ENCODE measurements around the gene NAA11.

NAA11 gene

GRCh38 chr4:79295086-79295485, 30.8 kb downstream of the NAA11 start:
- H3K27ac ChIP-seq (ENCODE audit: extremely low read depth, low read depth, low read length) = no peak overlapping the region
- TF ChIP-seq ZNF19 (tag by site-specific recombination; IDR thresholded peaks at IDR 0.05; ENCODE audit: low read depth) = no peak
- TF ChIP-seq ZNF132 (tag by site-specific recombination; IDR thresholded peaks at IDR 0.05; ENCODE audit: borderline replicate concordance) = no peak
- TF ChIP-seq ZFP69B (tag by site-specific recombination; IDR thresholded peaks at IDR 0.05) = no peak
- TF ChIP-seq ZNF555 (tag by site-specific recombination; conservative IDR thresholded peaks at IDR 0.05) = no peak
- no peak for TF ChIP-seq INSM2 (tag by site-specific recombination; IDR thresholded peaks at IDR 0.05)
- no peak for TF ChIP-seq ZNF148 (tag by site-specific recombination; IDR thresholded peaks at IDR 0.05; ENCODE audit: borderline replicate concordance)
- TF ChIP-seq ZNF133 (tag by site-specific recombination; IDR thresholded peaks at IDR 0.05) = no peak
- TF ChIP-seq ZBTB1 (tag by site-specific recombination; IDR thresholded peaks at IDR 0.05) = no peak
- no peak for TF ChIP-seq ZNF221 (tag by site-specific recombination; IDR thresholded peaks at IDR 0.05; ENCODE audit: borderline replicate concordance)
- no peak for TF ChIP-seq ZNF140 (tag by site-specific recombination; IDR thresholded peaks at IDR 0.05)
- no peak for TF ChIP-seq ZNF621 (tag by site-specific recombination; IDR thresholded peaks at IDR 0.05)
- TF ChIP-seq ZNF18 (tag by site-specific recombination; IDR thresholded peaks at IDR 0.05) = no peak
- no peak for TF ChIP-seq PRDM2 (tag by site-specific recombination; IDR thresholded peaks at IDR 0.05; ENCODE audit: borderline replicate concordance)
- TF ChIP-seq CTCF (tag by site-specific recombination; IDR thresholded peaks at IDR 0.05) = no peak
- no peak for TF ChIP-seq ZNF354C (tag by site-specific recombination; IDR thresholded peaks at IDR 0.05; ENCODE audit: borderline replicate concordance, low read depth)
- no peak for TF ChIP-seq ZNF423 (tag by site-specific recombination; IDR thresholded peaks at IDR 0.05)
- TF ChIP-seq MEIS1 (CRISPR knock-in tag; IDR thresholded peaks at IDR 0.05; ENCODE audit: borderline replicate concordance) = no peak
- no peaks in the 10 kb centered on the region for H3K9me3 ChIP-seq (ENCODE audit: control insufficient read depth, insufficient read depth, low read depth, low read length)
- H3K4me1 ChIP-seq (ENCODE audit: control insufficient read depth, insufficient read depth, low read length) = no peaks in the 10 kb centered on the region
- H3K4me3 ChIP-seq (ENCODE audit: low read depth, low read length) = no peak overlapping the region
- POLR2A ChIA-PET = no interaction called here
- CTCF ChIA-PET = no interaction called here
- H3K36me3 ChIP-seq (ENCODE audit: control insufficient read depth in 2 of 2, insufficient read depth in 1 of 2, low read length in 2 of 2) = no peaks in the 10 kb centered on the region
